Prostate gland (tissue), 2 donors: Measurements from ENCODE around the gene RAPGEF3. TPM values are rescaled to one million over a fixed set of nuclear protein-coding genes. Genes with fewer than 3 reads are reported as not detected.

Experiments
- DNase-seq: peaks from one replicate; pipeline ENCODE4 v3.0.0-alpha.2; 2019; ENCODE audit warnings: low spot score
- H3K27ac ChIP-seq, 2 donors: fragments of 200-600 bp; sonication (generic); 2 replicates each; pipeline ENCODE4 v1.5.1; 2017 to 2019
- H3K27me3 ChIP-seq: fragments of 200-600 bp; sonication (generic); replicated peaks from 2 replicates; pipeline ENCODE4 v1.5.1; 2019; ENCODE audit not compliant: insufficient read depth
- H3K36me3 ChIP-seq, 2 donors: fragments of 200-600 bp; sonication (generic); 1 replicate in 1 of 2; 2 replicates in 1 of 2; pipeline versions ENCODE4 v1.5.1 to v1.8.1; 2017 to 2019
- H3K4me1 ChIP-seq: fragments of 200-600 bp; sonication (generic); replicated peaks from 2 replicates; pipeline ENCODE4 v1.5.1; 2019
- H3K4me3 ChIP-seq, 2 donors: fragments of 200-600 bp; sonication (generic); 2 replicates each; pipeline ENCODE4 v1.5.1; 2017 to 2019
- H3K9me3 ChIP-seq: fragments of 200-600 bp; sonication (generic); 2 replicates; pipeline ENCODE4 v1.5.1; 2017
- POLR2A ChIP-seq: fragments of 450-650 bp; IDR thresholded peaks from one replicate; pipeline ENCODE4 v1.6.1; 2016; ENCODE audit warnings: antibody characterized with exemption, mild to moderate bottlenecking
- POLR2AphosphoS5 ChIP-seq: sonication (generic); formaldehyde crosslinking; IDR thresholded peaks from one replicate; pipeline ENCODE4 v1.6.1; 2017; ENCODE audit warnings: antibody characterized with exemption
- WGBS: methylation state at CpG from one replicate; pipeline ENCODE4 v1.1.5; 2018; 5-methylcytosine and 5-hydroxymethylcytosine counted together
- intact Hi-C: fragments of 100-400 bp; cut with DNase I; formaldehyde crosslinking; loops from one replicate; pipeline ENCODE4 v1.14.2; 2022
- total RNA-seq, 2 donors: library from RNA; depleted of rRNA; stranded (reverse); fragments of >200 nt; gene quantifications; one replicate each; pipeline ENCODE4 v1.1.0, GENCODE V29; 2016
- TF ChIP-seq, protein P1 (sequence below), 4 experiments: fragments of 200-600 bp in 2 of 4; fragments of 450-650 bp in 2 of 4; sonication (generic) in 2 of 4; IDR thresholded peaks; 1 replicate in 3 of 4; 2 replicates in 1 of 4; pipeline ENCODE4 v1.5.1; 2016 to 2019; ENCODE audit warnings: antibody characterized with exemption in 4 of 4, mild to moderate bottlenecking in 2 of 4, moderate library complexity in 2 of 4

Gene RAPGEF3
- total RNA-seq, 2 donors from 2014 or later = 19.1 to 28.5 TPM

DNA sequence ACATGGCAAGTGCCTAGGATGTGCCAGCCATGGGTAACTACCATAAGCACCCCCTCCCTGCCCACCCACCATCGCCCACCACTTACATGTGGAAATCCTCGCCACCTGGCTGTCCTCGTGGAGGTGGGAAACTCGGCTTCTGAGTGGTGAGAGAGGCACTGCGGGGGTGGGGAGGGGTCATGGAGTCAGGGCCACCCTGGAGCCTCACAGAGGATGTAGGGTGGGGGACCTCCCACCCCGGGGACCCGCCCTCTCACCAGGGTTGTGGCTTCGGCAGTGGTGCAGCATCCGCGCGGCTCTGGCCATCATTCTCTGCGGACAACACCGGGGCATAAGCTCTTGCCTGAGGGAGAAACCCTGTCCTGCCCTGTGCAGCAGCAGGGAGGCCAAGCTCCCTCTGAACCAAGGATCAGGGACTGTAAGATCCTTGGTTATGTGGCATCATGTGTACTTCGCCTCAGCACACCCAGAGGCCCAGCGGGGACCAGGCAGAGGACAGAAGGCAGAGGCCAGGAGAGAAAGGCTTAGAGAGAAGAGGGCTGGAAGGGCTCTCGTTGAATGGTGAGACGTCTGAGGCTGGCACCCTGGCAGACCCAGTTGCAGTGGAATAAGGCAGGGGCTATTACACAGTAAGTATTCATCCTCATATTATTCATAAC, 20.6 kb downstream of the RAPGEF3 start:
- intact Hi-C loops = loop anchor here (2.0 kb wide), 1 partner anchor 21 kb away; no protein-coding TSS in a partner anchor
- H3K4me1 ChIP-seq = no peaks in the 10 kb centered on the region

DNA sequence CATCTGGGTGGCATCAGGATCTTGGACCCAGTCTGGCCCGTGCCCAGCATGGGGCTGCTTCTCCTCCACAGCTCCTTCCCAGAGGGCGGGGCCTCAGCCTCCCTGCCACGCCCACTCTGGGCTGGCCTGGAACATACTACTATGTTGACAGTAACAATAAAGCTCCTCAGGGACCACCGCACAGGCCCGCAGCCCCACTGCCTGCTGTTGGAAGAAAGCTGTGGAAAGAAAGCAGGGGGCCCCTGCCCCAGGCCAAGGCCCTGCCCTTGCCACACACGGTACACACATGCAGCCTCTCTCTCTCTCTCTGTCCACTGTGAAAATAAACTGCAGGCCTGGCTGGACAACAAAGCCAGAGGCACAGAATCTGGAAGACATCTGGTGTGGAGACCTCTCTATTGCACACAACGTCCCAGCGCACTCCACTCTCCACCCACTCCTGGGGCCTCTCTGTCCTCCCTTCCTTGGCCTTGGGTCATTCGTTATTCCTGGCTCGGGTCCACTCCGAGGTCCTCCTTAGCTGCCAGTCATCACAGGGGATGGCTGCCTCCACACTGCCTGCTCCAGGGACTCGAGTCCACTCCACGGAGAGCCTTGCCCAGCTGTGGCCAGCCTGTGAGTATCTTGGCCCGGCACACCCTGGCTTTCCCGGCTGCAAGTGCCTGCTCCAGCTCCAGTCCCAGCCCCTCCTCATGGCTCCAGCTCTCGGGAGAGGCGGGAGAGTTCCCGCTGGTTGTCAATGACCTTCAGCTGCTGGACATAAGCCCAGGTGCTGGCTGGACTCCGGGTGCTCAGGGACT, 21.6 kb downstream of the RAPGEF3 start:
- intact Hi-C loops = loop anchor here (2.0 kb wide), 1 partner anchor 20 kb away; no protein-coding TSS in a partner anchor
- Histone ChIP-seq H3K36me3 (no peaks in the 10 kb centered on the region), H3K9me3 (no peaks in the 10 kb centered on the region), H3K27ac (peak overlapping the region; percentile 41 to 66), H3K4me3 (no peak overlapping the region), H3K4me1 (no peaks in the 10 kb centered on the region), H3K27me3 (no peaks in the 10 kb centered on the region)
- DNase-seq = peak; percentile 37
- TF ChIP-seq POLR2AphosphoS5 = peak; percentile 14
- TF ChIP-seq POLR2A = no peak
- TF ChIP-seq, protein P1, sequence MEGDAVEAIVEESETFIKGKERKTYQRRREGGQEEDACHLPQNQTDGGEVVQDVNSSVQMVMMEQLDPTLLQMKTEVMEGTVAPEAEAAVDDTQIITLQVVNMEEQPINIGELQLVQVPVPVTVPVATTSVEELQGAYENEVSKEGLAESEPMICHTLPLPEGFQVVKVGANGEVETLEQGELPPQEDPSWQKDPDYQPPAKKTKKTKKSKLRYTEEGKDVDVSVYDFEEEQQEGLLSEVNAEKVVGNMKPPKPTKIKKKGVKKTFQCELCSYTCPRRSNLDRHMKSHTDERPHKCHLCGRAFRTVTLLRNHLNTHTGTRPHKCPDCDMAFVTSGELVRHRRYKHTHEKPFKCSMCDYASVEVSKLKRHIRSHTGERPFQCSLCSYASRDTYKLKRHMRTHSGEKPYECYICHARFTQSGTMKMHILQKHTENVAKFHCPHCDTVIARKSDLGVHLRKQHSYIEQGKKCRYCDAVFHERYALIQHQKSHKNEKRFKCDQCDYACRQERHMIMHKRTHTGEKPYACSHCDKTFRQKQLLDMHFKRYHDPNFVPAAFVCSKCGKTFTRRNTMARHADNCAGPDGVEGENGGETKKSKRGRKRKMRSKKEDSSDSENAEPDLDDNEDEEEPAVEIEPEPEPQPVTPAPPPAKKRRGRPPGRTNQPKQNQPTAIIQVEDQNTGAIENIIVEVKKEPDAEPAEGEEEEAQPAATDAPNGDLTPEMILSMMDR (IDR thresholded peaks at IDR 0.05) = no peak
- WGBS = 44% methylated on average over 19 of the region's 19 CpGs

More for the DNA sequence above, 20.6 kb downstream of the RAPGEF3 start:
- H3K36me3 ChIP-seq = no peaks in the 10 kb centered on the region
- TF ChIP-seq, protein P1 (IDR thresholded peaks at IDR 0.05) = no peak
- no peak for TF ChIP-seq POLR2AphosphoS5
- no peak for TF ChIP-seq POLR2A
- no peak overlapping the region for H3K4me3 ChIP-seq
- H3K27ac ChIP-seq = peak overlapping the region; percentile 41 to 66
- H3K9me3 ChIP-seq = no peaks in the 10 kb centered on the region
- 88% methylated on average over 15 of the region's 17 CpGs for WGBS
- DNase-seq = no peak
- no peaks in the 10 kb centered on the region for H3K27me3 ChIP-seq

DNA sequence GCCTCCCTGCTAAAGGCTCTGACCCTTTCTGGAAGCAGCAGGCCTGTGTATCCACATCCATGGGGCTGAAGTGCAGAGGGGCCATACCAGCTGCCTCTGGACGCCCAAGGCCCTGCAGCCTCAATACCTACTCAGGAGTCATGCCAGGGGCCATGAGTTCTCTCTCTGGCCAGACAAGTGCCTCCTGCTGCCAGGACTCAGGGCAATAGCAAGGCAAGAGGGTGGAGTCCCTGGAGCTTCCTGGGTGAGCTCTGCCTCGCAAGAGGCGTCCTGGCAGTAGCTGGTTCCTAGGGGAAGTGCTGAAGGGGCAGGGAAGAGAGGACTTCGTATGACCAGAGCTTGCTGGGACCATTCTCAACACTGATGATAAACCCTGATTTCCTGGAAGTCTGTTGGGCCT, 22.5 kb downstream of the RAPGEF3 start:
- peak overlapping the region; percentile 32 to 66 for H3K27ac ChIP-seq
- no peak for TF ChIP-seq POLR2AphosphoS5
- TF ChIP-seq, protein P1 (IDR thresholded peaks at IDR 0.05) = no peak
- TF ChIP-seq POLR2A = no peak
- no peaks in the 10 kb centered on the region for H3K36me3 ChIP-seq
- WGBS = 83% methylated on average over 4 of the region's 4 CpGs
- no peak for DNase-seq
- no peaks in the 10 kb centered on the region for H3K9me3 ChIP-seq
- H3K4me1 ChIP-seq = no peaks in the 10 kb centered on the region
- intact Hi-C loops = loop anchor here (2.0 kb wide), 1 partner anchor 19 kb away; no protein-coding TSS in a partner anchor
- H3K27me3 ChIP-seq = no peaks in the 10 kb centered on the region
- H3K4me3 ChIP-seq = no peak overlapping the region

DNA sequence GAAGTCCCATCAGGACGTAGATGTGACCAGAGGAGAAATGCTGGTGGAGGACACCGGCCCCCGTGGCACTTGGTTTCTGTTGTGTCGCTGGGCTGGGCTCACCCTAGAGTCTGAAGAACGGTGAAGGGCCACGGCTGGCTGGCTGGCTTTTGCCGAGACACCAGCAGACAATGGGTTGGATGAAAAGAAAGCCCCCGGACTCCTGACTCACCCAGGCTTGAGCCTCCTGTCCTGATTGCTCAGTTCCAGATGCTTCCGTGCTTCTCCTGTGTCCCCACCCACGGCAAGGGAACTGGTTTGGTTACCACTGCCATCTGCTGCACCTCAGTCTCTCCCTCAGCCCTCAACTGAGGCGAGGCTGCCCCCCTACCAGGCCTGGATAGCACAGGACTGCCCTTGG, 23.0 kb downstream of the RAPGEF3 start:
- no peak overlapping the region for H3K4me3 ChIP-seq
- no peaks in the 10 kb centered on the region for H3K27me3 ChIP-seq
- intact Hi-C loops = loop anchor here (2.0 kb wide), 1 partner anchor 19 kb away; no protein-coding TSS in a partner anchor
- DNase-seq = no peak
- H3K36me3 ChIP-seq = no peaks in the 10 kb centered on the region
- peak overlapping the region; percentile 32 to 66 for H3K27ac ChIP-seq
- no peak for TF ChIP-seq POLR2A
- H3K9me3 ChIP-seq = no peaks in the 10 kb centered on the region
- 89% methylated on average over 10 of the region's 11 CpGs for WGBS
- no peaks in the 10 kb centered on the region for H3K4me1 ChIP-seq

DNA sequence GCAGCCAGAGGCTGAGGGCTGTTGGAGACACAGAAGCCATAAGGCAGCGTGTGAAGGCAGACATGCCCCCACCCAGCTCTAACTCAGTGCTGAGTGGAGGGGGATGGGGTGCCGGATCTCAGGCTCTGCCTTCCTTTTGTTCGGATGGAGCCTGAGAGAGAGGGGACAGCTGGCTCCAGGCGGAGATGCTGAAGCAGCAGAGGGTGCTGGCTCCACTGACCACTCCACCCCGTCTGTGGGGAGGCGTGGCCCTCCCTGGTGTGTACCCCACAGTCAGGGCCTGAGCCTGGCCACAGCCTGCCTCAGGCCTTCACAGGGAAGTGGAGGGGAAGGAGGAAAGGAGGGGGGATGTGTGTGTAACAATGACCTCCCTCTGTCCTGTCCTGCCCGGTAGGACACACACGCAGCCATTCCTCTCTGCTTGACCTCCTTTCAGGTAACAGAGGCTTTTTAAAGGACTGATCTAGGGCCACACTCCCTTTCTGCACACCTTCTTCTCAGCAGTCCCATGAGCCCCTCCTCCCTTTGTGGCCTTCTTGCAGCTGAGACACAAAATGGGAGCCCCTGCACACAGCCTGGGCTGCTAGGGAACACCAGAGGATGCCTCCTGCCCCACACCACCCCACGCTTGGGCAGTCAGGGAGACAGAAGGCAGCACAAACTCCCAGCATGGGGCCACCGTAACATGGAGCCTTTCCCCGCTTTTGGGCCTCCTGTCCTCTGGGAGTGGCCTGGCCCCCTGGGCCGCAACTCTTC, 23.8 kb downstream of the RAPGEF3 start:
- no peaks in the 10 kb centered on the region for H3K4me1 ChIP-seq
- TF ChIP-seq POLR2AphosphoS5 (no peak), POLR2A (no peak)
- TF ChIP-seq, protein P1 (IDR thresholded peaks at IDR 0.05) = no peak
- 62% methylated on average over 12 of the region's 12 CpGs for WGBS
- no peak overlapping the region for H3K4me3 ChIP-seq
- H3K36me3 ChIP-seq = no peaks in the 10 kb centered on the region
- no peak for DNase-seq
- intact Hi-C loops = no loop called here
- no peaks in the 10 kb centered on the region for H3K9me3 ChIP-seq
- H3K27ac ChIP-seq = peak overlapping the region; percentile 32 to 66
- H3K27me3 ChIP-seq = no peaks in the 10 kb centered on the region
